Measurements from ENCODE around the gene DNAJB7.
"Not testable (repeated sequence)": the region's sequence is repeated elsewhere in the genome, so short reads cannot be mapped to it uniquely, and the experiment has no call there.

The DNAJB7 gene

GRCh38 chr22:40862013-40862412 is at the start of gene DNAJB7:
TSS of gene DNAJB7 (minus strand) at chr22:40862113. CDS start at chr22:40861994, 119 bp downstream.
- DNase-seq = no peak

GRCh38 chr22:40908895-40909294 is 47.0 kb upstream of the DNAJB7 start:
- DNase-seq = no peak

- no peak for DNase-seq
Observed at GRCh38 chr22:40904101-40904500, 42.2 kb upstream of the DNAJB7 start.

GRCh38 chr22:40898850-40899357 is 37.0 kb upstream of the DNAJB7 start:
- DNase-seq = peak; percentile 52

- no peak for DNase-seq
Observed at GRCh38 chr22:40894417-40894816, 32.5 kb upstream of the DNAJB7 start.

GRCh38 chr22:40890881-40891280 is 29.0 kb upstream of the DNAJB7 start:
- DNase-seq = no peak

- DNase-seq = no peak
Observed at GRCh38 chr22:40889116-40889515, 27.2 kb upstream of the DNAJB7 start.

GRCh38 chr22:40878922-40879321 is 17.0 kb upstream of the DNAJB7 start:
- no peak for DNase-seq

- DNase-seq = no peak
Observed at GRCh38 chr22:40877488-40877887, 15.6 kb upstream of the DNAJB7 start.

- no peak for DNase-seq
Observed at GRCh38 chr22:40876907-40877306, 15.0 kb upstream of the DNAJB7 start.

- no peak for DNase-seq
Observed at GRCh38 chr22:40875111-40875510, 13.2 kb upstream of the DNAJB7 start.

- no peak for DNase-seq
Observed at GRCh38 chr22:40874016-40874415, 12.1 kb upstream of the DNAJB7 start.

GRCh38 chr22:40868379-40868778 is 6.5 kb upstream of the DNAJB7 start:
- not testable (repeated sequence) for DNase-seq

GRCh38 chr22:40867109-40867508 is 5.2 kb upstream of the DNAJB7 start:
- no peak for DNase-seq

- no peak for DNase-seq
Observed at GRCh38 chr22:40862537-40862936, 624 bp upstream of the DNAJB7 start.

- no peak for DNase-seq
Observed at GRCh38 chr22:40857309-40857855, 4.5 kb downstream of the DNAJB7 start.

GRCh38 chr22:40856513-40857308 is 5.2 kb downstream of the DNAJB7 start, which contains the start of the genes ST13 and XPNPEP3:
TSS of gene ST13 (minus strand) at chr22:40856639. CDS start at chr22:40856540, 99 bp downstream.
TSS of gene XPNPEP3 (plus strand) at chr22:40857148. CDS start at chr22:40857182, 34 bp downstream.
- DNase-seq = peak; percentile 92

- peak; percentile 29 for DNase-seq
Observed at GRCh38 chr22:40855979-40856512, 5.9 kb downstream of the DNAJB7 start.

GRCh38 chr22:40855071-40855978 is 6.6 kb downstream of the DNAJB7 start:
- DNase-seq = peak; percentile 48

- DNase-seq = no peak
Observed at GRCh38 chr22:40853961-40854360, 8.0 kb downstream of the DNAJB7 start.

GRCh38 chr22:40853333-40853732 is 8.6 kb downstream of the DNAJB7 start:
- no peak for DNase-seq

GRCh38 chr22:40845816-40846215 is 16.1 kb downstream of the DNAJB7 start:
- not testable (repeated sequence) for DNase-seq

- DNase-seq = no peak
Observed at GRCh38 chr22:40844951-40845350, 17.0 kb downstream of the DNAJB7 start.

All from NCI-H1105 treated with DMSO at 0.1 percent for 48 hours (cell line).